Prostate gland (tissue), 2 donors: Measurements from ENCODE around the gene MCCD1.

ENCODE experiments used
- CTCF ChIP-seq, 4 experiments: fragments of 200-600 bp in 2 of 4; fragments of 450-650 bp in 2 of 4; sonication (generic) in 2 of 4; IDR thresholded peaks; 1 replicate in 3 of 4; 2 replicates in 1 of 4; pipeline ENCODE4 v1.5.1; 2016 to 2019; ENCODE audit warnings: antibody characterized with exemption in 4 of 4, mild to moderate bottlenecking in 2 of 4, moderate library complexity in 2 of 4
- POLR2AphosphoS5 ChIP-seq: sonication (generic); formaldehyde crosslinking; IDR thresholded peaks from one replicate; pipeline ENCODE4 v1.6.1; 2017; ENCODE audit warnings: antibody characterized with exemption

- TF ChIP-seq POLR2AphosphoS5 (no peak), CTCF (IDR thresholded peaks at IDR 0.05) (no peak)
These were observed 7.0 kb downstream of the MCCD1 start for GRCh38 chr6:31535538-31536324.
